Ishikawa (cell line): Measurements from ENCODE around the gene RAB40C.
A peak's percentile ranks its signal among the peaks of the same experiment; 100 is the strongest.

Source experiments
- CEBPB ChIP-seq: IDR thresholded peaks from 2 replicates; pipeline ENCODE4 v1.6.1; 2012
- EGR1 ChIP-seq: IDR thresholded peaks from 2 replicates; pipeline ENCODE4 v1.6.1; 2012
- EP300 ChIP-seq: IDR thresholded peaks from 2 replicates; pipeline ENCODE4 v1.6.1; 2012; ENCODE audit warnings: borderline replicate concordance
- FOXM1 ChIP-seq: IDR thresholded peaks from 2 replicates; pipeline ENCODE4 v1.6.1; 2012; ENCODE audit warnings: low read depth, borderline replicate concordance
- NFIC ChIP-seq: IDR thresholded peaks from 2 replicates; pipeline ENCODE4 v1.6.1; 2012
- RAD21 ChIP-seq: IDR thresholded peaks from 2 replicates; pipeline ENCODE4 v1.6.1; 2012; ENCODE audit warnings: low read depth
- REST ChIP-seq: IDR thresholded peaks from 2 replicates; pipeline ENCODE4 v1.6.1; 2012; ENCODE audit warnings: low read depth, mild to moderate bottlenecking
- TAF1 ChIP-seq: IDR thresholded peaks from 2 replicates; pipeline ENCODE4 v1.6.1; 2012; ENCODE audit warnings: low read depth, mild to moderate bottlenecking
- TCF12 ChIP-seq: IDR thresholded peaks from 2 replicates; pipeline ENCODE4 v1.6.1; 2012; ENCODE audit warnings: low read depth
- USF1 ChIP-seq: IDR thresholded peaks from 2 replicates; pipeline ENCODE4 v1.6.1; 2012
- YY1 ChIP-seq: IDR thresholded peaks from 2 replicates; pipeline ENCODE4 v1.6.1; 2012; ENCODE audit warnings: low read depth
- ZBTB7A ChIP-seq: IDR thresholded peaks from 2 replicates; pipeline ENCODE4 v1.6.1; 2012; ENCODE audit warnings: low read depth

- TF ChIP-seq EP300 (no peak), RAD21 (peak; percentile 62; the same call in 1 of the 2 replicates), CEBPB (no peak), YY1 (no peak), EGR1 (no peak), FOXM1 (no peak), USF1 (no peak), ZBTB7A (no peak), TCF12 (no peak), TAF1 (no peak), REST (no peak), NFIC (no peak)
Measured at GRCh38 chr16:578870-579405, 10.9 kb upstream of the RAB40C start.
